IMR-90 (cell line): ENCODE measurements around the gene FCRLA.
"Not testable (repeated sequence)": the region's sequence is repeated elsewhere in the genome, so short reads cannot be mapped to it uniquely, and the experiment has no call there.

Experiments used
- BHLHE40 ChIP-seq: fragments of 150-350 bp; IDR thresholded peaks from 2 replicates; pipeline ENCODE4 v1.6.1; 2016; ENCODE audit warnings: mild to moderate bottlenecking, low read depth, low read length
- CEBPB ChIP-seq: IDR thresholded peaks from 2 replicates; pipeline ENCODE4 v1.6.1; 2012; ENCODE audit warnings: low read depth, low read length, improper control_type of control experiment
- CHD1 ChIP-seq: IDR thresholded peaks from 2 replicates; pipeline ENCODE4 v1.6.1; 2012; ENCODE audit warnings: low read depth, low read length, improper control_type of control experiment
- CTCF ChIP-seq: conservative IDR thresholded peaks from 2 replicates; pipeline ENCODE4 v1.5.1; 2012; ENCODE audit warnings: mild to moderate bottlenecking, low read depth, low read length, improper control_type of control experiment
- ELK1 ChIP-seq: fragments of 150-350 bp; IDR thresholded peaks from 2 replicates; pipeline ENCODE4 v1.6.1; 2016; ENCODE audit warnings: low read depth, mild to moderate bottlenecking, low read length, moderate library complexity, borderline replicate concordance
- MAFK ChIP-seq: IDR thresholded peaks from 2 replicates; pipeline ENCODE4 v1.6.1; 2012; ENCODE audit warnings: low read depth, low read length, improper control_type of control experiment
- MAZ ChIP-seq: IDR thresholded peaks from 2 replicates; pipeline ENCODE4 v1.6.1; 2012; ENCODE audit warnings: low read depth, mild to moderate bottlenecking, low read length, improper control_type of control experiment, moderate library complexity, borderline replicate concordance
- MXI1 ChIP-seq: IDR thresholded peaks from 2 replicates; pipeline ENCODE4 v1.6.1; 2012; ENCODE audit warnings: low read depth, mild to moderate bottlenecking, low read length, moderate library complexity, borderline replicate concordance
- POLR2A ChIP-seq: IDR thresholded peaks from 2 replicates; pipeline ENCODE4 v1.6.1; 2012; ENCODE audit warnings: mild to moderate bottlenecking, low read depth, low read length
- RAD21 ChIP-seq: IDR thresholded peaks from 2 replicates; pipeline ENCODE4 v1.6.1; 2012; ENCODE audit warnings: low read length, improper control_type of control experiment
- SMC3 ChIP-seq: fragments of 150-350 bp; IDR thresholded peaks from 2 replicates; pipeline ENCODE4 v1.6.1; 2016; ENCODE audit warnings: low read depth, mild to moderate bottlenecking, antibody characterized with exemption, low read length, moderate library complexity
- USF2 ChIP-seq: fragments of 150-350 bp; IDR thresholded peaks from 2 replicates; pipeline ENCODE4 v1.6.1; 2017; ENCODE audit warnings: mild to moderate bottlenecking, antibody characterized with exemption, low read length, low read depth

- not testable (repeated sequence) for TF ChIP-seq POLR2A, USF2, CTCF, ELK1, RAD21, SMC3, CHD1, BHLHE40, CEBPB, MAFK, MAZ, MXI1
These were observed 45.2 kb upstream of the FCRLA start for GRCh38 chr1:161661660-161662311.
